ENCODE data around the gene GRHL3.

Gene GRHL3

GRCh38 chr1:24279590-24280232 is 39.4 kb upstream of the GRHL3 start:
- no peak overlapping the region for H3K4me3 ChIP-seq (replicated peaks in 1 of 2; ENCODE audit: low read depth in 2 of 2, low read length in 2 of 2)
- TF ChIP-seq, protein P1, sequence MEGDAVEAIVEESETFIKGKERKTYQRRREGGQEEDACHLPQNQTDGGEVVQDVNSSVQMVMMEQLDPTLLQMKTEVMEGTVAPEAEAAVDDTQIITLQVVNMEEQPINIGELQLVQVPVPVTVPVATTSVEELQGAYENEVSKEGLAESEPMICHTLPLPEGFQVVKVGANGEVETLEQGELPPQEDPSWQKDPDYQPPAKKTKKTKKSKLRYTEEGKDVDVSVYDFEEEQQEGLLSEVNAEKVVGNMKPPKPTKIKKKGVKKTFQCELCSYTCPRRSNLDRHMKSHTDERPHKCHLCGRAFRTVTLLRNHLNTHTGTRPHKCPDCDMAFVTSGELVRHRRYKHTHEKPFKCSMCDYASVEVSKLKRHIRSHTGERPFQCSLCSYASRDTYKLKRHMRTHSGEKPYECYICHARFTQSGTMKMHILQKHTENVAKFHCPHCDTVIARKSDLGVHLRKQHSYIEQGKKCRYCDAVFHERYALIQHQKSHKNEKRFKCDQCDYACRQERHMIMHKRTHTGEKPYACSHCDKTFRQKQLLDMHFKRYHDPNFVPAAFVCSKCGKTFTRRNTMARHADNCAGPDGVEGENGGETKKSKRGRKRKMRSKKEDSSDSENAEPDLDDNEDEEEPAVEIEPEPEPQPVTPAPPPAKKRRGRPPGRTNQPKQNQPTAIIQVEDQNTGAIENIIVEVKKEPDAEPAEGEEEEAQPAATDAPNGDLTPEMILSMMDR (IDR thresholded peaks at IDR 0.05; ENCODE audit: low read depth, low read length): no peak
- no peak for DNase-seq (ENCODE audit: low read depth in 2 of 2)

DNA sequence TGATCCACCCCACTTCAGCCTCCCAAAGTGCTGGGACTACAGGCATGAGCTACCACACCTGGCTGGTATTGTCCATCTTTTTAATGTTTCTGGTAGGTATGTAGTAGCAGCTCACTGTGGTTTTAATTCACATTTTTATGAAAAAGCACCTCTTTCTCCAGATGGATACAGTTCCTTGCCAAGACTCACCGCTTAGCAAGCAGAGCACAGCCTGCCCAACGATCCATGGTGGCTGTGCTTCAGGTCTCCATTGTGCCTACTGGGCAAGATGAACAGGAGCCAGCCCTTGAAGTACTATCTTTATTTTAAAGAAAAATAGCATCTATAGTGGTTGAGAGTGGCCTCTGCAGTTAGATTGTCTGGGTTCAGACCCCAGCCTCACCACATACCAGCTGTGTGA is 37.6 kb upstream of the GRHL3 start:
- no peak overlapping the region for H3K4me3 ChIP-seq (replicated peaks in 1 of 2; ENCODE audit: low read depth in 2 of 2, low read length in 2 of 2)
- TF ChIP-seq, protein P1 (IDR thresholded peaks at IDR 0.05; ENCODE audit: low read depth, low read length): no peak
- no peak for DNase-seq (ENCODE audit: low read depth in 2 of 2)

- TF ChIP-seq, protein P1 (IDR thresholded peaks at IDR 0.05; ENCODE audit: low read depth, low read length): no peak
- no peak overlapping the region for H3K4me3 ChIP-seq (replicated peaks in 1 of 2; ENCODE audit: low read depth in 2 of 2, low read length in 2 of 2)
- DNase-seq (ENCODE audit: low read depth in 2 of 2): no peak
These were observed 36.7 kb upstream of the GRHL3 start for GRCh38 chr1:24282491-24282890.

DNA sequence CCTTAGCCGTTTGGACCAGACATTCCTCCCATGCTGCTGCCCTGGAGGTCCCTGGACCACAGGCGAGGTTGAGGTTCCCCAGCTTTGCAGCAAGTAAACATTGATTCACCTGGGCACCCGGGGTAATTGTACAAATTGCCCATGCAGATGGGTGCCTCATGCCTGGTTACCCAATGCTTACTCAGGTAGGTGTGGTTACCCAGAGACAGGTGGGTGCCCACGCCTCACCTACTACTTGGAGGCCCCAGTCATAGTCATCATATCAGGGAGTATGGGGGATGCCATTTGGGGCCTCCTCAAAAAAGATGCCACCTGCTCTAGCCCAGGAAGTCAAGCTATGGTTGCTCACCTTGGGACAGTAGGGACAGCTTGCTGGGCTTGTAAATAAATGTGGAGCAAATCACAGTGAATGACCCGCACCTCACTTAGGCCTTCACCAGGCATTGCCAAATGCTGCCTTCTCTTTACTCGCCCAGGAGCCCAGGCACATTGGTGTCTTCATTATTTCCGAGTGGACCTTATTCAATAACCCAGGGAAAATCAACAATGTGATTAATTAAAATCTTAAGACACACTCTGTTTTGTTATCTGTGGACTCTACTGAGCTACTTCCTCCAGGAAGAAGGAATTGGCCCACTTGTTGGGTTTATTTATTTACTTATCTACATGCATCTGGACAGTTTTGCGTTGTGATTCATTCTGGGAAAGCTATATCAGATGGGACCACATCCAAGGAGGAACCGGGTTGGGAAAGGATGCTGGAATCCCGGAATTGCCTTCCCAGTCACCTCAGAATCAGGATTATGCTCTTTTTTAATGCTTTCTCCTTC is 35.6 kb upstream of the GRHL3 start:
- TF ChIP-seq, protein P1 (IDR thresholded peaks at IDR 0.05; ENCODE audit: low read depth, low read length): no peak
- no peak overlapping the region for H3K4me3 ChIP-seq (replicated peaks in 1 of 2; ENCODE audit: low read depth in 2 of 2, low read length in 2 of 2)
- peak; percentile 54 to 68 for DNase-seq (ENCODE audit: low read depth in 2 of 2)

- TF ChIP-seq, protein P1 (IDR thresholded peaks at IDR 0.05; ENCODE audit: low read depth, low read length): no peak
- DNase-seq (ENCODE audit: low read depth in 2 of 2): no peak
These were observed 35.0 kb upstream of the GRHL3 start for GRCh38 chr1:24284156-24284471.

GRCh38 chr1:24285231-24285630 is 33.9 kb upstream of the GRHL3 start:
- TF ChIP-seq, protein P1 (IDR thresholded peaks at IDR 0.05; ENCODE audit: low read depth, low read length): no peak
- no peak overlapping the region for H3K4me3 ChIP-seq (replicated peaks in 1 of 2; ENCODE audit: low read depth in 2 of 2, low read length in 2 of 2)
- no peak for DNase-seq (ENCODE audit: low read depth in 2 of 2)

More at GRCh38 chr1:24284156-24284471, 35.0 kb upstream of the GRHL3 start:
- H3K4me3 ChIP-seq (replicated peaks in 1 of 2; ENCODE audit: low read depth in 2 of 2, low read length in 2 of 2): no peak overlapping the region

Data from cardiac fibroblast (primary cell).